Panc1 (cell line): ENCODE data around the gene HK3.

Source experiments
- CTCF ChIP-seq: fragments of 450-650 bp; IDR thresholded peaks from 2 replicates; pipeline ENCODE4 v1.5.1; 2017; ENCODE audit warnings: mild to moderate bottlenecking
- POLR2AphosphoS5 ChIP-seq: IDR thresholded peaks from 2 replicates; pipeline ENCODE4 v1.6.1; 2012; ENCODE audit warnings: mild to moderate bottlenecking, low read depth, low read length, moderate library complexity
- SIN3A ChIP-seq: IDR thresholded peaks from 2 replicates; pipeline ENCODE4 v1.6.1; 2012; ENCODE audit warnings: low read depth, mild to moderate bottlenecking, low read length, moderate library complexity, borderline replicate concordance; ENCODE audit not compliant: insufficient read depth
- TCF7L2 ChIP-seq: IDR thresholded peaks from 2 replicates; pipeline ENCODE4 v1.6.1; 2011; ENCODE audit warnings: mild to moderate bottlenecking, low read depth, low read length, inconsistent platforms

- TF ChIP-seq POLR2AphosphoS5: no peak
- TF ChIP-seq CTCF: no peak
- no peak for TF ChIP-seq SIN3A
- TF ChIP-seq TCF7L2: no peak
Observed at GRCh38 chr5:176868731-176869130, 30.4 kb downstream of the HK3 start.
